HG02840 (cell line): Measurements from ENCODE around the gene CTSO.

Experiments used
- ATAC-seq: cut with Tn5 transposase; IDR thresholded peaks from one replicate; pipeline ENCODE4 v1.9.1; 2021; ENCODE audit warnings: mild to moderate bottlenecking, moderate library complexity, moderate number of reproducible peaks; ENCODE audit not compliant: unreplicated experiment, low FRiP score

Gene CTSO

GRCh38 chr4:155875878-155876277 is 77.8 kb downstream of the CTSO start:
- ATAC-seq, result no peak
